HFFc6 (cell line): ENCODE results near the gene SURF4. TPM values are rescaled to one million over a fixed set of nuclear protein-coding genes. Genes with fewer than 3 reads are reported as not detected.

Source experiments
- DNase-seq: peaks from one replicate; pipeline ENCODE4 v3.0.0-alpha.2; 2018
- H3K27ac Mint-ChIP-seq: 2 replicates; pipeline ENCODE4 v1.8.0; 2020; ENCODE audit warnings: mild to moderate bottlenecking, mixed read lengths
- H3K27me3 Mint-ChIP-seq: 2 replicates; pipeline ENCODE4 v1.8.0; 2021; ENCODE audit warnings: mild to moderate bottlenecking, moderate library complexity, mixed read lengths; ENCODE audit not compliant: insufficient read depth
- H3K36me3 Mint-ChIP-seq: 2 replicates; pipeline ENCODE4 v1.8.0; 2021; ENCODE audit warnings: low read depth, mixed read lengths
- H3K4me1 Mint-ChIP-seq: 2 replicates; pipeline ENCODE4 v1.8.0; 2020; ENCODE audit warnings: low read depth, mixed read lengths
- H3K4me3 Mint-ChIP-seq: 2 replicates; pipeline ENCODE4 v1.8.0; 2020; ENCODE audit warnings: mild to moderate bottlenecking, moderate library complexity, mixed read lengths
- H3K9me3 Mint-ChIP-seq: 2 replicates; pipeline ENCODE4 v1.8.0; 2020; ENCODE audit warnings: mild to moderate bottlenecking, mixed read lengths
- CTCF ChIP-seq: fragments of 200-600 bp; sonication (generic); IDR thresholded peaks from 2 replicates; pipeline ENCODE4 v1.5.0; 2021; ENCODE audit warnings: antibody characterized with exemption, mild to moderate bottlenecking
- total RNA-seq, 6 experiments: library from RNA; stranded (reverse); fragmentation: NEBNext Ultra II Directional; extraction: Animal tissue kit (Norgen Biotek cat#: 25700); gene quantifications; 2 replicates in 1 of 6; 3 replicates in 5 of 6; pipeline ENCODE4 v1.2.3, GENCODE V29; 2021

SURF4 gene
- total RNA-seq, 6 experiments from 2014 or later: 406 to 474 (median 417) TPM

- H3K4me3 Mint-ChIP-seq: no peak overlapping the region
- H3K27ac Mint-ChIP-seq: no peak overlapping the region; the same call in 1 of the 2 replicates
- no peak for DNase-seq
- peaks cover 49% of the 10 kb centered on the region for H3K36me3 Mint-ChIP-seq
- no peak for TF ChIP-seq CTCF
- peaks cover 47% of the 10 kb centered on the region for H3K4me1 Mint-ChIP-seq
- H3K9me3 Mint-ChIP-seq: no peaks in the 10 kb centered on the region
- H3K27me3 Mint-ChIP-seq: peaks cover 7% of the 10 kb centered on the region
Measured at GRCh38 chr9:133367778-133368177, 8.1 kb downstream of the SURF4 start.

- peaks cover 41% of the 10 kb centered on the region for H3K4me1 Mint-ChIP-seq
- DNase-seq: no peak
- H3K27ac Mint-ChIP-seq: no peak overlapping the region
- H3K4me3 Mint-ChIP-seq: no peak overlapping the region
- H3K36me3 Mint-ChIP-seq: peaks cover 46% of the 10 kb centered on the region
- no peaks in the 10 kb centered on the region for H3K9me3 Mint-ChIP-seq
- no peak for TF ChIP-seq CTCF
- H3K27me3 Mint-ChIP-seq: peaks cover 6% of the 10 kb centered on the region
Measured at GRCh38 chr9:133367221-133367620, 8.6 kb downstream of the SURF4 start.

DNA sequence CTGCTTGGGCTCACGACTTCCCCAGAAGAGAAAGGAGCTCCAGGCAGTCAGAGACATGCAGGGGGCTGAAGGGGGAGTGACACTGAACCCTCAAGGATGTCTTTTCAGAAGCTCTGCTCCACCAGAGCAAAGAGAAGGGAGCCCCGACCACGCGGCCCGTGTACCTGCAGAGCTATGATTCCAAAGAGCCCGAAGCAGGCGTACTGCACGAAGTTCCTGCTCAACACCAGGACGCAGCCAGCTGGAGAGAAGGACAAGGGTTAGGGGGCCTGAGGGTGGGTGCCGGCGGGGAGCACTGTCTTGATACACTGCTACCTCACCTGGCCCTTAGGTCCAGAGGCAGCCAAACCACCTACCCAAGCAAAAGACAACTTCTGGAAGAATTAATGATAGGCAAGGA lies 9.4 kb downstream of the SURF4 start:
- Mint-ChIP-seq H3K36me3 (peaks cover 50% of the 10 kb centered on the region), H3K27me3 (peaks cover 6% of the 10 kb centered on the region), H3K4me1 (peaks cover 33% of the 10 kb centered on the region), H3K4me3 (no peak overlapping the region), H3K27ac (no peak overlapping the region), H3K9me3 (no peaks in the 10 kb centered on the region)
- no peak for DNase-seq
- TF ChIP-seq CTCF: no peak

DNA sequence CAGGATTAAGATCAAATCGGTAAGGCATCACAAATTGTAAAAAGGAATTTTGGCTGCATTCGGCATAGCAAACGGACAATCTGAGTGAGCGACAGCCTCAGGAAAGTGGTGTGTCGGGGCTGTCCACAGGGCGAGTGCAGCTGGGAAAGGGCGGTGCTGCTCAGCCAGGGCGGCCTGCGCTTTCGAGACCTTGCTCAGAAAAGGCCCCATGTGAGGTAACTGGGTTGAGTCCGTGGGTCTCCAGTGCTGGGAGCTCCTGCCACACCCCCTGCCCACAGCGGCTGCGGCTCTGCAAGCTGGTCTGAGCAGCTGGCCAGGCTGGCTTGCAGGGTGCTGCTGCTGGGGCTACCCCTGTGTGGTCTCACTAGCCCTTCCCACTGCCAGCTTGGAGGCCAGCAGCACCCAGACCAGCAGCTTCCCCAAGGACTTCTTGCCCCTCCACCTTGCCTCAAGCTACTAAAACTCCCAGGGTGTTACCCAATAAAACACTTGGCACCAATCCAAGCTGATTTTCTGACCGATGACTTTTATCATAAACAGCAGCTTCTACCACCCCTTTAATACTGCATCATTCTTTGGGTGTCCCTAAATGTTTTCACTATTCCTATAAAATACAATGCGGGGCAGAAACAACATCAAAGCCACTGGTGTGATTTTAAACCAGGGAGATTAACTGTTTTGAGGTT lies 13.4 kb downstream of the SURF4 start:
- Mint-ChIP-seq H3K4me3 (no peak overlapping the region), H3K4me1 (peaks cover 13% of the 10 kb centered on the region), H3K36me3 (peaks cover 34% of the 10 kb centered on the region), H3K27me3 (peaks cover 3% of the 10 kb centered on the region), H3K27ac (peak overlapping the region; percentile 33), H3K9me3 (no peaks in the 10 kb centered on the region)
- DNase-seq: no peak
- TF ChIP-seq CTCF: no peak

- H3K36me3 Mint-ChIP-seq: peaks cover 34% of the 10 kb centered on the region
- H3K4me1 Mint-ChIP-seq: peaks cover 19% of the 10 kb centered on the region
- H3K4me3 Mint-ChIP-seq: no peak overlapping the region
- peak overlapping the region; percentile 45; the same call in 1 of the 2 replicates for H3K27ac Mint-ChIP-seq
- peaks cover 3% of the 10 kb centered on the region; the same call in 1 of the 2 replicates for H3K27me3 Mint-ChIP-seq
- H3K9me3 Mint-ChIP-seq: no peaks in the 10 kb centered on the region
- TF ChIP-seq CTCF: no peak
- DNase-seq: no peak
Measured at GRCh38 chr9:133361507-133362092, 14.3 kb downstream of the SURF4 start.
